ENCODE data around the gene LAMA1. TPM values are rescaled to one million over a fixed set of nuclear protein-coding genes. Genes with fewer than 3 reads are reported as not detected.

Gene LAMA1
- total RNA-seq, 1 donor from 2014 or later, result 91.4 TPM

GRCh38 chr18:6992761-6993160 is 124.8 kb downstream of the LAMA1 start:
- H3K27ac Mint-ChIP-seq, result no peak overlapping the region
- no peak for TF ChIP-seq CTCF (IDR thresholded peaks at IDR 0.05; ENCODE audit: unreplicated experiment)

GRCh38 chr18:6983366-6983765 is 134.2 kb downstream of the LAMA1 start:
- DNase-seq (ENCODE audit: low spot score in 2 of 2, unreplicated experiment in 2 of 2), result no peak
- no peaks in the 10 kb centered on the region for H3K9me3 Mint-ChIP-seq
- H3K27me3 Mint-ChIP-seq (ENCODE audit: low read depth), result no peaks in the 10 kb centered on the region
- H3K4me1 Mint-ChIP-seq, result peaks cover 12% of the 10 kb centered on the region
- H3K27ac Mint-ChIP-seq, result no peak overlapping the region
- no peak for TF ChIP-seq CTCF (IDR thresholded peaks at IDR 0.05; ENCODE audit: unreplicated experiment)
- H3K4me3 Mint-ChIP-seq, result no peak overlapping the region
- H3K36me3 Mint-ChIP-seq, result peaks cover 24% of the 10 kb centered on the region

More at GRCh38 chr18:6992761-6993160, 124.8 kb downstream of the LAMA1 start:
- H3K36me3 Mint-ChIP-seq, result peaks cover 19% of the 10 kb centered on the region
- peaks cover 16% of the 10 kb centered on the region for H3K4me1 Mint-ChIP-seq
- H3K9me3 Mint-ChIP-seq, result no peaks in the 10 kb centered on the region
- H3K27me3 Mint-ChIP-seq (ENCODE audit: low read depth), result no peaks in the 10 kb centered on the region
- H3K4me3 Mint-ChIP-seq, result no peak overlapping the region
- no peak for DNase-seq (ENCODE audit: low spot score in 2 of 2, unreplicated experiment in 2 of 2)

- TF ChIP-seq CTCF (IDR thresholded peaks at IDR 0.05; ENCODE audit: unreplicated experiment), result no peak
- Mint-ChIP-seq H3K27me3 (ENCODE audit: low read depth) (no peaks in the 10 kb centered on the region), H3K36me3 (peaks cover 30% of the 10 kb centered on the region), H3K9me3 (no peaks in the 10 kb centered on the region), H3K4me3 (no peak overlapping the region), H3K4me1 (peaks cover 12% of the 10 kb centered on the region), H3K27ac (peak overlapping the region; percentile 7)
- no peak for DNase-seq (ENCODE audit: low spot score in 2 of 2, unreplicated experiment in 2 of 2)
Measured at GRCh38 chr18:6982398-6982797, 135.2 kb downstream of the LAMA1 start.

GRCh38 chr18:6980363-6980762 is 137.2 kb downstream of the LAMA1 start:
- H3K4me3 Mint-ChIP-seq, result no peak overlapping the region
- H3K27ac Mint-ChIP-seq, result no peak overlapping the region
- H3K9me3 Mint-ChIP-seq, result no peaks in the 10 kb centered on the region
- peaks cover 12% of the 10 kb centered on the region for H3K4me1 Mint-ChIP-seq
- peaks cover 42% of the 10 kb centered on the region for H3K36me3 Mint-ChIP-seq
- no peak for DNase-seq (ENCODE audit: low spot score in 2 of 2, unreplicated experiment in 2 of 2)
- no peak for TF ChIP-seq CTCF (IDR thresholded peaks at IDR 0.05; ENCODE audit: unreplicated experiment)
- no peaks in the 10 kb centered on the region for H3K27me3 Mint-ChIP-seq (ENCODE audit: low read depth)

GRCh38 chr18:6979954-6980353 is 137.6 kb downstream of the LAMA1 start:
- no peak for DNase-seq (ENCODE audit: low spot score in 2 of 2, unreplicated experiment in 2 of 2)
- H3K36me3 Mint-ChIP-seq, result peaks cover 41% of the 10 kb centered on the region
- peaks cover 12% of the 10 kb centered on the region for H3K4me1 Mint-ChIP-seq
- peak overlapping the region; percentile 56 for H3K27ac Mint-ChIP-seq
- no peaks in the 10 kb centered on the region for H3K27me3 Mint-ChIP-seq (ENCODE audit: low read depth)
- no peak overlapping the region for H3K4me3 Mint-ChIP-seq
- no peaks in the 10 kb centered on the region for H3K9me3 Mint-ChIP-seq
- TF ChIP-seq CTCF (IDR thresholded peaks at IDR 0.05; ENCODE audit: unreplicated experiment), result no peak

- peaks cover 1% of the 10 kb centered on the region for H3K4me1 Mint-ChIP-seq
- TF ChIP-seq CTCF (IDR thresholded peaks at IDR 0.05; ENCODE audit: unreplicated experiment), result no peak
- H3K36me3 Mint-ChIP-seq, result peaks cover 48% of the 10 kb centered on the region
- H3K27ac Mint-ChIP-seq, result no peak overlapping the region
- no peak for DNase-seq (ENCODE audit: low spot score in 2 of 2, unreplicated experiment in 2 of 2)
- H3K4me3 Mint-ChIP-seq, result no peak overlapping the region
- no peaks in the 10 kb centered on the region for H3K9me3 Mint-ChIP-seq
- H3K27me3 Mint-ChIP-seq (ENCODE audit: low read depth), result no peaks in the 10 kb centered on the region
Measured at GRCh38 chr18:6976935-6977334, 140.7 kb downstream of the LAMA1 start.
